Fibroblast of skin of right biceps (primary cell): ENCODE results near the gene EFNA5.
"Not testable (repeated sequence)": the region's sequence is repeated elsewhere in the genome, so short reads cannot be mapped to it uniquely, and the experiment has no call there.

Source experiments
- DNase-seq: peaks from one replicate; pipeline ENCODE4 v3.0.0-alpha.2; 2013

EFNA5 gene

GRCh38 chr5:107450531-107450930, 220.2 kb downstream of the EFNA5 start:
- no peak for DNase-seq

DNA sequence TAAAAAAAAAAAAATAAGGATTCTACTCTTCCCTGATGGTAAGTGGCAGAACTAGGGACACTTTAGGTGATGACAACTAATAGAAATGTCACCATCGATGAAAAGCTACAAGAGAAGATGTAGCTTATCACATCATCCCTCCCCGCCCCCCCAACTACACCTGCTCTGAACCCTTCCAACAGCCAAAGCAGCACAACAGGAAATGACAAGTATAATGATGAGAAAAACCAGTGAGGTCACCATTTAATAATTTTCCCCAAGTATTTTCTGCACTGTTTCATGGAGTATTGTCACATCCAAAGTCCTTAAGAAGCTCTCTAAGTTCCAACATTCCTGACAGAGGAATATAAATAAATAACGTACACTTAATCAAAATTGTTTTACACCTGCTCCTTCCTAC, 221.4 kb downstream of the EFNA5 start:
- DNase-seq = no peak

GRCh38 chr5:107447587-107447986, 223.2 kb downstream of the EFNA5 start:
- DNase-seq = no peak

GRCh38 chr5:107446972-107447371, 223.8 kb downstream of the EFNA5 start:
- DNase-seq = no peak

DNA sequence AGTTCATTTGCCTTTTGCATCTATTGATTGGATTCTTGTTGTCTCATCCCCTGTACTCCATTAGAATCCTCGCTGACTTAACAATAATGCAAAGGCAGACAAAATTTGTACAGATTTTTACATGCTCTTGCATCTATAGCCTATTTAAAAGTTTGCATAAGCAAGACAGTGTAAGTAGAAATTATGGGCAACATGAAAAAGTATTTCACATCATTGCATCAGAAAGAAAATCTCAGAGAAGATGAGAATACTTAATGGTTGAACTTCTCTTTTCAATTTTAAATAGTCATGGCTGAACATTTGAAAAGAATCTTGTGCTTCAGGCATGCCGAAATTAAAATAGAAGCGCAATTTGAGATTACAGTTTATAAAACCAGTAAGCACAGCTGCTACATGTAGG, 226.4 kb downstream of the EFNA5 start:
- DNase-seq = no peak

GRCh38 chr5:107443897-107444296, 226.8 kb downstream of the EFNA5 start:
- no peak for DNase-seq

- no peak for DNase-seq
These were observed 228.3 kb downstream of the EFNA5 start for GRCh38 chr5:107442452-107442851.

DNA sequence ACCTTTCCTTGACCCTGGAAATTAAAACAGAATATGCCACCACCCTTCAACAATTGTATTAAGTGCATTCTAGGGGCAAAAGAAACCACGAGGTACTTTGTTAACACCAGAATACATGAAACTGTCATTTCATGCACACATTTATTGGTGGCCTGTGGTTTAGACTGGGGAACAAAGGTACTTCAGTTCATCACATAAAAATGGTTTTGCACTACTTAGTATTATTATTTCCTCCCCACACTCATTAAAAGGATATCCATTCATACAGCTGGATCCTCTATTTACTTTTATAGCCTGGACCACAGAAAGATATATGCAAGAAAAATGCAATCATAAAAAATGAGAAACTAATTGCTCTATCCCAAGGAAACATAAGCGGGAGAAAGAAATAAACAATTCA, 230.9 kb downstream of the EFNA5 start:
- no peak for DNase-seq

GRCh38 chr5:107437986-107438510, 232.7 kb downstream of the EFNA5 start:
- no peak for DNase-seq

DNA sequence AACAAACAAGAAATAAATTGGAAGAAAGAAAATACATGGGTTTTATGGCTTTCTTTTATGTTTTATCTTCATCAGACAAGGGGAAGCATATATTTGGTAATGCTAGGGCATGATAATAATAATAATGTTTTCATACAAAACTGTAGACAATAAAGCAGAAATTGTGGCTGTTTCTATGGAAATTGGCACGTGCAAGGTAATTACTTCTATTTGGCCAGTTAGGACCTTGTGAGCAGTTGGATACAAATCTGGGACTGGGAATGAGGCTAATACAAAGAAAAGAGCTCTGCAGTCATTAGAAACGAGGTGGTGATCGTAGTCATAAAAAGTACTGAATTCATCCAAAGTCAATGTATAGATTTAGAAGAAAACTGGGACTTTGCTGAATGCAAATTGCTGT, 233.6 kb downstream of the EFNA5 start:
- DNase-seq = no peak

GRCh38 chr5:107436201-107436600, 234.5 kb downstream of the EFNA5 start:
- no peak for DNase-seq

GRCh38 chr5:107435061-107435460, 235.7 kb downstream of the EFNA5 start:
- no peak for DNase-seq

DNA sequence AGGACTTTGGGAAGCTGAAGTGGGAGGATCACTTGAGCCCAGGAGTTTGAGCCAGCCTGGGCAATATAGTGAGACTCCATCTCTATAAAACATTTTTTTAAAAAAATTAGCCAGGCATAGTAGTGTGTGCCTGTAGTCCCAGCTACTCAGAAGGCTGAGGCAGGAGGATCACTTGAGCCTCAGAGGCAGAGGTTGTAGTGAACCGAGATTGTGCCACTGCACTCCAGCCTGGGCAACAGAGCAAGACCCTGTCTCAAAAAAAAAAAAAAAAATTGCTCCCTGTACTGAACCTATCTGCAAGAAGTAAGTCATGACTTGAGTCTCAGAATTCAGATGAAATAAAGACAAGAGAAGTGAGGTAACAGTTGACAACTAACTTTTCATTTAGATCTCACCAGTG, 237.1 kb downstream of the EFNA5 start:
- not testable (repeated sequence) for DNase-seq

GRCh38 chr5:107431998-107432397, 238.7 kb downstream of the EFNA5 start:
- peak; percentile 67 for DNase-seq

GRCh38 chr5:107431536-107431935, 239.2 kb downstream of the EFNA5 start:
- no peak for DNase-seq

GRCh38 chr5:107430071-107430625, 240.6 kb downstream of the EFNA5 start:
- no peak for DNase-seq

GRCh38 chr5:107428303-107428813, 242.4 kb downstream of the EFNA5 start:
- no peak for DNase-seq

DNA sequence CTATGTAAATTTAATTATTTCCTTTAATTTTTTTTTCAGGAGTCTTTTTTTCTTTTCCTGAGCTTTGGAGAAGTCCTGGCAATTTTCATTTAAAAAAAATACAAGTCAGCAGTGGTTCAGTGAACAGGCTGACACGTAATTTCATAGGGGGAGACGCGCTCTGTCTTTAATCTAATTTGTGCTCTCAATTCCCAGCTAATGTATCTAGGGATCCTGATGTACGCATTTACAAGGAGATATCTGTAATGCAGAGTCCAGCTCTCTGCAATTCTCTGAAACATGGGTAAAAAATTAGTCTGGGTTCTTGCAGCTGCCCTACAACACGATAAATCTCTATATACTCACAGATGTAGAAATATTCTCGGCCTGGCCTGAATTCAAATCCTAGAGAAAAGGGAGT, 243.9 kb downstream of the EFNA5 start:
- no peak for DNase-seq

DNA sequence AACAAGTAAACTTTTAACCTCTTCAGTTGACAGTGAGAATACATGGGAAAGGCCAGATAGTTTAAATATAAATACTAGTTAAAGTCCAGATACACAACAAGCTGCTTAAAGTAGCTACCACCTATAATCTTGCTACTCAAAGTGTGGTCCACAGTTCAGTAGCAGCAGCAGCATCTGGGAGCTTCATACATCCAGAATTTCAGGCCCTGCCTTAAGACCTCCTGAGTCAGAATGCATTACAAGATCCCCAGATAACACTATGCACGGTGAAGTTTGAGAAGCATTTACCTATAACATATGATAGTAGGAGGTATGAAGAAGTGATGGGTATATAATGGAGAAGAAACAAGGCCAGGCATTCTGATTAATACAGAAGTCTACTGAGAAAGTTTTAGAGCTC, 244.5 kb downstream of the EFNA5 start:
- no peak for DNase-seq

DNA sequence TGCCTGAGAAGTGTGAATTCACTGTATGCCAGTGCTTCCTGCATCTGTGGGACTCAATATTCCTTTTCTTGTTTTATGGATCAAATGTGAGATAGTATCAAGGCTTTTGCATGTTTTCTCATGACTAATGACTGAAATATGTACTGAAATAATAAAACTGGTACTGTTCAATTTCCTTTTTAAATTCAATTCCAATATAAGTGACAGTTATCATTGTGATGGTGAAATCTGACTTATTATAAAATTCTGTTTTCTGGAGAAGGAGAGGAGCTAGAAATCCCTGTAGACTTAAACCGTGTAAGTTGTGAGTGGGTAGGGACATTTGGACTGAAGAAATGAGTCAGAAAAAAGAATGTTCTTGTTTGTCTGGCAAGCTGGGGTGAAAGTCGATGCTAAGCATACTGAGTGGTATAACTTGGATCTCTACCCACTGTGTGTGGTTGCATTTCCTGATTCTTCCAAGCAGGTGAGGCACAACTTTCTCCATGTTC, 245.2 kb downstream of the EFNA5 start:
- DNase-seq = peak; percentile 83

DNA sequence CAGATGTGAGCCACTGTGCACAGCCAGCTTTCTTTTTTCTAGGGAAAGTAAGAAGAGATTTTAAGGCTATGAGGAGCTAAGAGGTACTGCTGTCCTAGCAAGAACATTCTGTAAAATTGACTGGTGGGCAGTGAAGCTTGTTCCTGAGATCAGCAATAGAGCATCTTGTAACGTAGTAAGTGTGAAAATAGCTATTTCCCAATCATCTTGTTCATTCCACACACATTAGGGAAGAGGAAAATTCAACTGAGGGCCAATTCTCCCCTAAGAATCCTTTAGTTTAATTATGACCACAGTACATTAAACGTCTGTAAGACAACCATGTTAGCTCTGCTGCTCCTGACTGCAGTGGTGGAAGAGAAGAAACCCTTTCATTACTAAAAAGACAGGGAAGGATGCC, 246.2 kb downstream of the EFNA5 start:
- peak; percentile 15 for DNase-seq

DNA sequence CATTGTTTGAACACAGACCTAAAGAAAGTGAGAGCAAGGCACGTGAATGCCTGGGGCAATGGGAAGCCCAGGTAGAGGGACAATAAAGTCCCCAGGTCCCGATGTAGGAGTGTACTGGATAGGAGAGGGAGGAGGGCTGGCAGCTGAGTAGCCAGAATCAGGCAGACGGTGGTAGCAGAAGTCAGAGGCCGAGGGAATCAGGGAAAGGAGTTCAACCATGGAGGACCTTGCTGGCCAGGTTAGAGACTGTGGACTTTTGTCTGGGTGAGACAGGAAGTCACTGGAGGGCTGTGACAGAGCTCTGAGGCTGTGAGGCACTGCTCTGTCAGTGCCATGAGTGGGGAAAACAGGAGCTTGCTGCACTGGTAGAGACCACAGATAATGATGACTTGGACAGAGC, 248.2 kb downstream of the EFNA5 start:
- no peak for DNase-seq

GRCh38 chr5:107419498-107419897, 251.2 kb downstream of the EFNA5 start:
- no peak for DNase-seq

DNA sequence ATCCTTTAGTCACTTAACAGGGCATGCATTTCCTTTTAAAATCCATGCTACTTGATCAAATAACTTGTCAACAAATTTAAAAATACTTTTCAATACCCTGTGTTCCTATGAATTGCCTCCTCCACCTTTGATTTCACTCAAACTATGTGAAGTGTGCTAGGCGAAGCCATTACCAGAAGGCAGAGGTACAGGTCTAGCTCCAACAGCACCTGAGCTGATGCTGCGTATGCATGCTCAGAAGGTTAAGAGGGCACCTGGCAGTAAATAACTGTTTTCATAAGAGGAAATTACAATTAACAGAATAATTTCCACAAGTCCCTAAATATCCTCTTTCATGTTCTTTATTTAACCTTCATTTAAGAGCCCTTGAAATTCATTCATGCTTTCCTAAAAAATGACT, 251.8 kb downstream of the EFNA5 start:
- DNase-seq = no peak

DNA sequence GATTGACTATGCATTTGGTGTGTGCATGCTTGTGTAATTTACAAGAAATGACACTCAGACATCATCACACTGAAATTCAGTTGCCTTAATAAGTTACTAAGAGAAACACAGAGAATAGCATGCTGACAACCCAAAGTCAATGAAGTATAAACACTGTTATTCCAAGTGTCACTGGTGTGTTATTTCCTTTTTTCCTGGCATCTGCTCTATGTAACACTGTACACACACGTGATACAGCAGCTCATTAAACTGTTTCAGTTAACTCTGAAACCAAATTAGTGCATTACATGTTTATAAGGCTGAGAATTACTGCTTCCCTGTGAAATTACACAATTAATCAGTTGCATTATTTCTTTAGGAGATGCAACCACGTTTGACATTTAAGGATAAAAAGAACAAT, 252.7 kb downstream of the EFNA5 start:
- DNase-seq = no peak
